Mesendoderm (in vitro differentiated cells): ENCODE data around the gene ACD.

Experiments used
- DNase-seq: peaks from one replicate; pipeline ENCODE4 v3.0.0; 2013
- H2AK5ac ChIP-seq: 2 replicates; pipeline ENCODE4 v1.6.1; 2013; ENCODE audit warnings: low read length, inconsistent platforms
- H2BK120ac ChIP-seq: 2 replicates; pipeline ENCODE4 v1.6.1; 2013; ENCODE audit warnings: low read depth, mild to moderate bottlenecking, low read length, moderate library complexity, mixed read lengths
- H2BK15ac ChIP-seq: replicated peaks from 2 replicates; pipeline ENCODE4 v1.6.1; 2013; ENCODE audit warnings: low read depth, mild to moderate bottlenecking, moderate library complexity
- H2BK5ac ChIP-seq: 2 replicates; pipeline ENCODE4 v1.6.1; 2013; ENCODE audit warnings: low read length, inconsistent platforms
- H3K18ac ChIP-seq: 2 replicates; pipeline ENCODE4 v1.6.1; 2013; ENCODE audit warnings: mild to moderate bottlenecking, low read length, mixed read lengths
- H3K23ac ChIP-seq: one replicate; pipeline ENCODE4 v1.6.1; 2013; ENCODE audit warnings: low read length
- H3K27ac ChIP-seq: 2 replicates; pipeline ENCODE4 v1.5.1; 2013; ENCODE audit warnings: low read depth, mild to moderate bottlenecking, inconsistent platforms, low read length, moderate library complexity
- H3K27me3 ChIP-seq: 2 replicates; pipeline ENCODE4 v1.6.1; 2013; ENCODE audit warnings: low read length, control low read depth, mild to moderate bottlenecking, inconsistent platforms; ENCODE audit not compliant: insufficient read depth, poor library complexity
- H3K36me3 ChIP-seq: 2 replicates; pipeline ENCODE4 v1.6.1; 2013; ENCODE audit warnings: low read length, inconsistent platforms; ENCODE audit not compliant: control insufficient read depth, insufficient read depth
- H3K4ac ChIP-seq: one replicate; pipeline ENCODE4 v1.6.1; 2013; ENCODE audit warnings: low read depth, mild to moderate bottlenecking, low read length, moderate library complexity
- H3K4me1 ChIP-seq: 2 replicates; pipeline ENCODE4 v1.6.1; 2013; ENCODE audit warnings: low read depth, low read length, inconsistent platforms; ENCODE audit not compliant: control insufficient read depth
- H3K4me2 ChIP-seq: 2 replicates; pipeline ENCODE4 v1.6.1; 2013; ENCODE audit warnings: low read length
- H3K4me3 ChIP-seq: 2 replicates; pipeline ENCODE4 v1.5.1; 2013; ENCODE audit warnings: mild to moderate bottlenecking, low read length
- H3K56ac ChIP-seq: one replicate; pipeline ENCODE4 v1.6.1; 2013; ENCODE audit warnings: low read length
- H3K79me1 ChIP-seq: 2 replicates; pipeline ENCODE4 v1.6.1; 2013; ENCODE audit warnings: low read length, inconsistent platforms
- H3K79me2 ChIP-seq: 2 replicates; pipeline ENCODE4 v1.6.1; 2013; ENCODE audit warnings: mild to moderate bottlenecking, low read length; ENCODE audit not compliant: control insufficient read depth, insufficient read depth
- H3K9ac ChIP-seq: 2 replicates; pipeline ENCODE4 v1.6.1; 2013; ENCODE audit warnings: low read length, inconsistent platforms
- H4K5ac ChIP-seq: one replicate; pipeline ENCODE4 v1.6.1; 2013; ENCODE audit warnings: low read length
- H4K8ac ChIP-seq: one replicate; pipeline ENCODE4 v1.6.1; 2013; ENCODE audit warnings: low read depth, mild to moderate bottlenecking, control low read depth, low read length, moderate library complexity
- WGBS: extraction: QIAGEN DNeasy Blood & Tissue Kit; methylation state at CpG from one replicate; pipeline ENCODE4 v1.1.7; 2013; ENCODE audit warnings: low lambda C conversion rate, missing lambda C conversion rate; ENCODE audit not compliant: insufficient coverage; ENCODE audit errors: extremely low coverage; 5-methylcytosine and 5-hydroxymethylcytosine counted together

The ACD gene

GRCh38 chr16:67674851-67675578 lies 15.0 kb upstream of the ACD start:
- Histone ChIP-seq H2BK15ac (no peak overlapping the region), H3K56ac (no peak overlapping the region), H3K23ac (no peak overlapping the region), H3K79me1 (no peaks in the 10 kb centered on the region), H4K8ac (no peak overlapping the region), H3K36me3 (no peaks in the 10 kb centered on the region), H3K18ac (no peak overlapping the region), H3K4me2 (no peak overlapping the region), H3K27me3 (no peaks in the 10 kb centered on the region), H3K79me2 (no peaks in the 10 kb centered on the region), H3K4me3 (no peak overlapping the region), H4K5ac (no peak overlapping the region), H2AK5ac (no peak overlapping the region), H3K27ac (no peak overlapping the region), H3K9ac (no peak overlapping the region), H3K4ac (no peak overlapping the region), H2BK120ac (no peak overlapping the region), H3K4me1 (no peaks in the 10 kb centered on the region), H2BK5ac (no peak overlapping the region)
- WGBS = no CpG with 5 or more reads among the region's 28 CpGs
- DNase-seq = no peak

DNA sequence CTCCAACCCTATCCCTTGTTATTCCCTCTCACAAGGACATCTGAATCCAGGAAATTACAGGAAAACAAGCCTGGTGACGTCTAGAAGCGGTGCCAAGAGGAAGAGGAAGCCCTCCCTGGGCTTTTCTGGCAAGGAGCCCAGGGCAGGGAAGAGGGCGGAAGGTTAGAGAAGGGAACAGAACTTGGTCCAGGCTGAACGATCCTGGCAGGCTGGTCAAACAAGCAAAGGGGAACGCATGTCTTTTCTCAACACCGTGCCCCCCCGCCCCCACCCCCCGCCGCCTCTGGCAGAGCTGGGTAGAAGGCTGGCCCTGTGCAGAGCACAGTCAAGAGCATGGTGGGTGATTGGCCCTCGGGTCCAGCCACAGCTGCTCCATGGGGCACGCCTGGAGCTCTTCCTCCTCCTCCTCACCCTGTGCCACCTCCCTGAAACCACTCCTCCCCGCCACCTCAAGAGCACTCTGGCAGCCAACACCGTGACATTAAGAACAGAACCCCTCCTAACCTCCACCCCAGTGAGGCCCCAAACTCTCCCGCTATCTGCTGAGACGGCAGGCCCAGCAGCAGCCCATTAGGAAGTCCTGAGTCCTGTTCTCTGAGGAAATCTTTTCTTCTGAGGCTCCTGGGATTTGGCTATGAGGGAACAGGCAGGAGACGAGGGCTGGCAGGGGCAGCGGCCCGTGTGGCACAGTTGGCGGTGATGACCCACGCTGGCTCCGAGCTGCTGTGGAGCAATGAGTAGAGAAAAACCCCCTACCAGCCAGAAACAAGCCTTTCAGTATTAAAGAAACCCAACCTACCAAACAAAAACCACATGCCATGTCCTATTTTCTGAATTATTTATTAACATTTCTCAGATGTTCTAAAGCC lies 13.9 kb upstream of the ACD start:
- Histone ChIP-seq H2AK5ac (no peak overlapping the region), H3K4me1 (no peaks in the 10 kb centered on the region), H3K9ac (no peak overlapping the region), H2BK15ac (no peak overlapping the region), H3K4ac (no peak overlapping the region), H3K18ac (no peak overlapping the region), H3K4me3 (no peak overlapping the region), H2BK5ac (no peak overlapping the region), H3K56ac (no peak overlapping the region), H3K79me2 (no peaks in the 10 kb centered on the region), H3K36me3 (no peaks in the 10 kb centered on the region), H3K27ac (no peak overlapping the region), H3K79me1 (no peaks in the 10 kb centered on the region), H3K27me3 (no peaks in the 10 kb centered on the region), H4K8ac (no peak overlapping the region), H3K4me2 (no peak overlapping the region), H4K5ac (no peak overlapping the region), H3K23ac (no peak overlapping the region), H2BK120ac (no peak overlapping the region)
- WGBS = no CpG with 5 or more reads among the region's 21 CpGs
- no peak for DNase-seq

GRCh38 chr16:67672739-67673662 lies 12.9 kb upstream of the ACD start:
- no peaks in the 10 kb centered on the region for H3K4me1 ChIP-seq

GRCh38 chr16:67672306-67672705 lies 12.2 kb upstream of the ACD start:
- Histone ChIP-seq H2AK5ac (no peak overlapping the region), H3K79me1 (no peaks in the 10 kb centered on the region), H2BK120ac (no peak overlapping the region), H3K18ac (no peak overlapping the region), H2BK5ac (no peak overlapping the region), H3K56ac (no peak overlapping the region), H3K9ac (no peak overlapping the region), H3K36me3 (no peaks in the 10 kb centered on the region), H3K27ac (no peak overlapping the region), H3K27me3 (no peaks in the 10 kb centered on the region), H4K8ac (no peak overlapping the region), H3K4me2 (no peak overlapping the region), H4K5ac (no peak overlapping the region), H3K79me2 (no peaks in the 10 kb centered on the region), H3K4me3 (no peak overlapping the region), H2BK15ac (no peak overlapping the region), H3K23ac (no peak overlapping the region), H3K4me1 (no peaks in the 10 kb centered on the region), H3K4ac (no peak overlapping the region)
- no CpG with 5 or more reads among the region's 4 CpGs for WGBS
- no peak for DNase-seq

More at GRCh38 chr16:67672739-67673662, 12.9 kb upstream of the ACD start:
- no peaks in the 10 kb centered on the region for H3K36me3 ChIP-seq
- H3K4me3 ChIP-seq = no peak overlapping the region
- H3K79me2 ChIP-seq = no peaks in the 10 kb centered on the region
- no peak overlapping the region for H4K5ac ChIP-seq
- no peaks in the 10 kb centered on the region for H3K79me1 ChIP-seq
- WGBS = no CpG with 5 or more reads among the region's 13 CpGs
- no peak overlapping the region for H4K8ac ChIP-seq
- H2BK120ac ChIP-seq = no peak overlapping the region
- H3K56ac ChIP-seq = no peak overlapping the region
- no peak overlapping the region for H2AK5ac ChIP-seq
- no peak overlapping the region for H3K9ac ChIP-seq
- H3K23ac ChIP-seq = no peak overlapping the region
- no peak overlapping the region for H3K4ac ChIP-seq
- no peak overlapping the region for H3K4me2 ChIP-seq
- H3K18ac ChIP-seq = no peak overlapping the region
- H2BK15ac ChIP-seq = no peak overlapping the region
- no peaks in the 10 kb centered on the region for H3K27me3 ChIP-seq
- no peak overlapping the region for H3K27ac ChIP-seq
- no peak overlapping the region for H2BK5ac ChIP-seq
- DNase-seq = peak; percentile 76

DNA sequence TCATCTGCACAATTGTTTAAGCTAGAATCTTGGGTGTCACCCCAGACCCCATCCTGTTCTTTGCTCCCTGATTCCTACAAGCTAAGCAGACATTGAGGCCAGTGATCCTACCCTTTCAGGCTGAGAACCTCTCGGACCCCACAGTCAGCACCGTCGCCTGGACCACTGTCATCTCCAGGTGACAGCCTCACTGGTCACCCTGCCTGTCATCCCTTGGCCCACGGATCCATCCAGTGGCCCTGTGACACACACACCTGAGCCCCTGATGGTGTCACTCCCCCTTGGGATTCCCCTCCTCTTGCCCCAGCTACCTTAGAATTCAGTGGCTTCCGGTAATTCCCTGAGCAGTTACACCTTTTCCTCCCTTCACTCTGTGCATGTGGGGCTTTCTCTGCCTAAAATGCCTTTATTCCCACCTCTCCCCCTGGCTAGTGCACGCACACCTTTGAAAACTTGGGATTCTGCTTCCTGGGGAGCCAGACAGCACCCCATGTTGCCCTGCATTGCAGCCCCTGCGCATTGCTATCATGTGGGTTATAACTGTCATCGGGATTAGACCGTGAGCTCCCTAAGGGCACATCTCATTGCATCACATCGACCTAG lies 9.5 kb upstream of the ACD start:
- Histone ChIP-seq H2BK5ac (no peak overlapping the region), H3K79me1 (no peaks in the 10 kb centered on the region), H2AK5ac (no peak overlapping the region), H3K4me3 (no peak overlapping the region), H4K5ac (no peak overlapping the region), H3K18ac (no peak overlapping the region), H3K9ac (no peak overlapping the region), H3K4me2 (no peak overlapping the region), H2BK15ac (no peak overlapping the region), H3K4me1 (peaks cover 2% of the 10 kb centered on the region), H3K56ac (no peak overlapping the region), H3K27ac (no peak overlapping the region), H3K23ac (no peak overlapping the region), H3K79me2 (no peaks in the 10 kb centered on the region), H3K36me3 (no peaks in the 10 kb centered on the region), H3K27me3 (no peaks in the 10 kb centered on the region), H2BK120ac (no peak overlapping the region), H4K8ac (no peak overlapping the region), H3K4ac (no peak overlapping the region)
- no peak for DNase-seq
- no CpG with 5 or more reads among the region's 10 CpGs for WGBS
